Measurements from ENCODE around the gene TMEM43.

GRCh38 chr3:14154895-14155440, 30.1 kb downstream of the TMEM43 start:
- TF ChIP-seq POLR2A (IDR thresholded peaks at IDR 0.05): no peak
- no peak for TF ChIP-seq CTCF (IDR thresholded peaks at IDR 0.05)
